HG02623 (cell line): ENCODE results near the gene APBB2.

Source experiments
- ATAC-seq: cut with Tn5 transposase; IDR thresholded peaks from one replicate; pipeline ENCODE4 v1.9.1; 2021; ENCODE audit warnings: moderate library complexity; ENCODE audit not compliant: unreplicated experiment

The APBB2 gene

GRCh38 chr4:41214136-41214824 lies at the start of gene APBB2:
TSS of gene APBB2 (minus strand) at chr4:41214542. CDS start at chr4:41033254, 181,288 bp downstream.
- peak; percentile 59 for ATAC-seq

GRCh38 chr4:41262198-41262597 lies 47.9 kb upstream of the APBB2 start:
- ATAC-seq: no peak

GRCh38 chr4:41260116-41260733 lies 45.9 kb upstream of the APBB2 start:
- no peak for ATAC-seq

GRCh38 chr4:41258783-41259182 lies 44.4 kb upstream of the APBB2 start:
- ATAC-seq: no peak

- no peak for ATAC-seq
Measured at GRCh38 chr4:41257906-41258305, 43.6 kb upstream of the APBB2 start.

- ATAC-seq: peak; percentile 52
Measured at GRCh38 chr4:41257257-41257901, 43.0 kb upstream of the APBB2 start.

- peak; percentile 32 for ATAC-seq
Measured at GRCh38 chr4:41256740-41257256, 42.5 kb upstream of the APBB2 start, which contains the start of gene UCHL1. TSS of gene UCHL1 (plus strand) at chr4:41256928. CDS start at chr4:41256977, 49 bp downstream.

- ATAC-seq: no peak
Measured at GRCh38 chr4:41256131-41256739, 41.9 kb upstream of the APBB2 start.

- ATAC-seq: no peak
Measured at GRCh38 chr4:41245983-41246382, 31.6 kb upstream of the APBB2 start.

GRCh38 chr4:41241919-41242318 lies 27.6 kb upstream of the APBB2 start:
- no peak for ATAC-seq

- ATAC-seq: no peak
Measured at GRCh38 chr4:41236508-41236907, 22.2 kb upstream of the APBB2 start.

- ATAC-seq: no peak
Measured at GRCh38 chr4:41236032-41236431, 21.7 kb upstream of the APBB2 start.

GRCh38 chr4:41232856-41233255 lies 18.5 kb upstream of the APBB2 start:
- no peak for ATAC-seq

- ATAC-seq: no peak
Measured at GRCh38 chr4:41232406-41232805, 18.1 kb upstream of the APBB2 start.

GRCh38 chr4:41227902-41228301 lies 13.6 kb upstream of the APBB2 start:
- no peak for ATAC-seq

- ATAC-seq: no peak
Measured at GRCh38 chr4:41221850-41222645, 7.7 kb upstream of the APBB2 start.

GRCh38 chr4:41219421-41219950 lies 5.1 kb upstream of the APBB2 start:
- ATAC-seq: no peak

GRCh38 chr4:41218703-41219102 lies 4.4 kb upstream of the APBB2 start:
- no peak for ATAC-seq

- ATAC-seq: no peak
Measured at GRCh38 chr4:41217374-41217773, 3.0 kb upstream of the APBB2 start.

- ATAC-seq: no peak
Measured at GRCh38 chr4:41217020-41217333, 2.6 kb upstream of the APBB2 start.
